IMR-90 (cell line): Measurements from ENCODE around the gene C1orf116. TPM values are rescaled to one million over a fixed set of nuclear protein-coding genes. Genes with fewer than 3 reads are reported as not detected.

Experiments used
- ATAC-seq: fragments of 200-7000 bp; cut with Tn5 transposase; 2 replicates; pipeline ENCODE4 v1.9.1; 2020; ENCODE audit warnings: low read depth, mild to moderate bottlenecking, moderate library complexity
- BruUV-seq: library from RNA; stranded (reverse); fragments of 400-500 nt; replicated peaks from 2 replicates; lab custom pipeline; 2021; lab: Mats Ljungman, UMichigan
- CTCF ChIA-PET: fragments of 300-600 bp; formaldehyde crosslinking; extraction: SDS; loops from one replicate; lab custom pipeline; 2021; ENCODE audit warnings: antibody characterized with exemption; lab: Yijun Ruan, JAX
- POLR2A ChIA-PET: fragments of 300-600 bp; sonication (Branson Sonifier 250); formaldehyde crosslinking; loops from one replicate; lab custom pipeline; 2022; ENCODE audit warnings: antibody characterized with exemption; ENCODE audit not compliant: unreplicated experiment; lab: Charles Lee
- DNase-seq: peaks from one replicate; pipeline ENCODE4 v3.0.0; 2013
- H2AFZ ChIP-seq: replicated peaks from 2 replicates; pipeline ENCODE3; 2013; ENCODE audit warnings: low read length, mild to moderate bottlenecking; ENCODE audit not compliant: poor library complexity
- H2AK5ac ChIP-seq: 2 replicates; pipeline ENCODE4 v1.6.1; 2013; ENCODE audit warnings: low read depth, low read length, inconsistent platforms
- H2AK9ac ChIP-seq: replicated peaks from 2 replicates; pipeline ENCODE3; 2013; ENCODE audit warnings: mild to moderate bottlenecking, low read depth, low read length, moderate library complexity; ENCODE audit not compliant: poor library complexity
- H2BK120ac ChIP-seq: 2 replicates; pipeline ENCODE4 v1.6.1; 2013; ENCODE audit warnings: low read depth, low read length, inconsistent platforms
- H2BK15ac ChIP-seq: 3 replicates; pipeline ENCODE4 v1.6.1; 2013; ENCODE audit warnings: low read depth, low read length, inconsistent platforms
- H2BK20ac ChIP-seq: 2 replicates; pipeline ENCODE4 v1.6.1; 2013; ENCODE audit warnings: low read depth, mild to moderate bottlenecking, inconsistent platforms, low read length, moderate library complexity
- H2BK5ac ChIP-seq: 2 replicates; pipeline ENCODE4 v1.6.1; 2013; ENCODE audit warnings: mild to moderate bottlenecking, low read depth, low read length, inconsistent platforms; ENCODE audit not compliant: poor library complexity, severe bottlenecking
- H3K14ac ChIP-seq: replicated peaks from 2 replicates; pipeline ENCODE4 v1.6.1; 2013; ENCODE audit warnings: low read depth, low read length, inconsistent platforms
- H3K18ac ChIP-seq: 2 replicates; pipeline ENCODE4 v1.6.1; 2013; ENCODE audit warnings: low read depth, low read length, control low read depth
- H3K23ac ChIP-seq: 2 replicates; pipeline ENCODE4 v1.6.1; 2013; ENCODE audit warnings: low read depth, low read length, inconsistent platforms
- H3K27ac ChIP-seq: 2 replicates; pipeline ENCODE4 v1.5.1; 2013; ENCODE audit warnings: mild to moderate bottlenecking, control low read depth, low read length; ENCODE audit not compliant: insufficient read depth
- H3K27me3 ChIP-seq: 2 replicates; pipeline ENCODE4 v1.6.1; 2013; ENCODE audit warnings: low read length; ENCODE audit not compliant: control insufficient read depth, insufficient read depth
- H3K36me3 ChIP-seq: 2 replicates; pipeline ENCODE4 v1.6.1; 2013; ENCODE audit warnings: low read length, mixed read lengths; ENCODE audit not compliant: control insufficient read depth, insufficient read depth
- H3K4ac ChIP-seq: 2 replicates; pipeline ENCODE4 v1.6.1; 2013; ENCODE audit warnings: low read depth, low read length, inconsistent platforms
- H3K4me1 ChIP-seq: 2 replicates; pipeline ENCODE4 v1.6.1; 2013; ENCODE audit warnings: low read length, mixed read lengths; ENCODE audit not compliant: control insufficient read depth, insufficient read depth
- H3K4me2 ChIP-seq: 2 replicates; pipeline ENCODE4 v1.6.1; 2013; ENCODE audit warnings: low read depth, mild to moderate bottlenecking, control low read depth, low read length, moderate library complexity
- H3K4me3 ChIP-seq: 2 replicates; pipeline ENCODE4 v1.5.1; 2013; ENCODE audit warnings: low read depth, mild to moderate bottlenecking, control low read depth, low read length, moderate library complexity; ENCODE audit not compliant: insufficient read depth
- H3K56ac ChIP-seq: 2 replicates; pipeline ENCODE4 v1.6.1; 2013; ENCODE audit warnings: low read length, inconsistent platforms; ENCODE audit not compliant: insufficient read depth; ENCODE audit errors: extremely low read depth
- H3K79me1 ChIP-seq, 2 experiments: 2 replicates each; pipeline ENCODE4 v1.6.1; 2013; ENCODE audit warnings: low read length in 2 of 2, inconsistent platforms in 1 of 2, low read depth in 1 of 2
- H3K9ac ChIP-seq: 2 replicates; pipeline ENCODE4 v1.6.1; 2013; ENCODE audit warnings: low read depth, low read length, control low read depth
- H3K9me1 ChIP-seq: 2 replicates; pipeline ENCODE4 v1.6.1; 2013; ENCODE audit warnings: low read length, inconsistent platforms; ENCODE audit not compliant: insufficient read depth
- H3K9me3 ChIP-seq: 2 replicates; pipeline ENCODE4 v1.6.1; 2013; ENCODE audit warnings: low read length; ENCODE audit not compliant: control insufficient read depth, insufficient read depth
- H4K20me1 ChIP-seq: 2 replicates; pipeline ENCODE4 v1.6.1; 2013; ENCODE audit warnings: low read length, inconsistent platforms; ENCODE audit not compliant: insufficient read depth
- H4K5ac ChIP-seq: 2 replicates; pipeline ENCODE4 v1.6.1; 2013; ENCODE audit warnings: mild to moderate bottlenecking, low read depth, low read length, control low read depth
- H4K8ac ChIP-seq, 2 experiments: 2 replicates each; pipeline ENCODE4 v1.6.1; 2013; ENCODE audit warnings: low read depth in 2 of 2, low read length in 2 of 2, control low read depth in 1 of 2, inconsistent platforms in 1 of 2
- H4K91ac ChIP-seq: 2 replicates; pipeline ENCODE4 v1.6.1; 2013; ENCODE audit warnings: low read depth, low read length, inconsistent platforms; ENCODE audit not compliant: insufficient read depth
- ELK1 ChIP-seq: fragments of 150-350 bp; IDR thresholded peaks from 2 replicates; pipeline ENCODE4 v1.6.1; 2016; ENCODE audit warnings: low read depth, mild to moderate bottlenecking, low read length, moderate library complexity, borderline replicate concordance
- FOS ChIP-seq: fragments of 150-350 bp; IDR thresholded peaks from 2 replicates; pipeline ENCODE4 v1.6.1; 2016; ENCODE audit warnings: low read depth, low read length
- MXI1 ChIP-seq: IDR thresholded peaks from 2 replicates; pipeline ENCODE4 v1.6.1; 2012; ENCODE audit warnings: low read depth, mild to moderate bottlenecking, low read length, moderate library complexity, borderline replicate concordance
- NFE2L2 ChIP-seq: fragments of 150-350 bp; IDR thresholded peaks from 2 replicates; pipeline ENCODE4 v1.6.1; 2016; ENCODE audit warnings: low read depth, mild to moderate bottlenecking, low read length
- RFX5 ChIP-seq: IDR thresholded peaks from 2 replicates; pipeline ENCODE4 v1.8.0; 2012; ENCODE audit warnings: low read depth, mild to moderate bottlenecking, low read length, moderate library complexity
- USF2 ChIP-seq: fragments of 150-350 bp; IDR thresholded peaks from 2 replicates; pipeline ENCODE4 v1.6.1; 2017; ENCODE audit warnings: mild to moderate bottlenecking, antibody characterized with exemption, low read length, low read depth
- WGBS, 2 experiments: methylation state at CpG; one replicate each; pipeline versions ENCODE4 v1.1.5 to v1.1.7; 2013; ENCODE audit warnings: missing lambda C conversion rate in 2 of 2; ENCODE audit not compliant: insufficient read length in 1 of 2; ENCODE audit errors: extremely low coverage in 2 of 2; 5-methylcytosine and 5-hydroxymethylcytosine counted together
- dilution Hi-C: fragments of 300-500 bp; cut with HindIII; formaldehyde crosslinking; loops from one replicate; pipeline ENCODE4 v1.14.3; 2018; ENCODE audit warnings: low sequenced_read_pairs; ENCODE audit not compliant: unreplicated experiment
- in situ Hi-C: fragments of 300-500 bp; cut with MboI; formaldehyde crosslinking; loops from 3 replicates; pipeline ENCODE4 v1.14.3; 2019; ENCODE audit warnings: low sequenced_read_pairs, inconsistent platforms, mixed read lengths
- intact Hi-C: fragments of 100-400 bp; cut with micrococcal nuclease; formaldehyde crosslinking; loops from 2 replicates; pipeline ENCODE4 v1.10.0; 2022
- polyA plus RNA-seq, 3 experiments: library from polyadenylated mRNA; depleted of rRNA; stranded (reverse); fragments of >200 nt; gene quantifications; 2 replicates each; pipeline ENCODE4 v1.2.3, GENCODE V29; 2012; ENCODE audit warnings: low replicate concordance in 1 of 3
- total RNA-seq: library from RNA; depleted of rRNA; stranded (reverse); fragments of >200 nt; gene quantifications from 2 replicates; pipeline ENCODE4 v1.2.3, GENCODE V29; 2012

The C1orf116 gene
- total and polyA plus RNA-seq, 2 of the 4 experiments (the other 2 are of a cell fraction), result under 0.01 to 0.03 TPM

GRCh38 chr1:206986402-206986801, 46.2 kb downstream of the C1orf116 start:
- dilution Hi-C loops, result no loop called here
- intact Hi-C loops, result loop anchor here (10.0 kb wide), 3 partner anchors 252 to 512 kb away; partner anchors contain the start of genes DYRK3 and IKBKE
- no peak overlapping the region for H2BK15ac ChIP-seq
- no peak overlapping the region for H3K4me2 ChIP-seq
- no peak overlapping the region for H3K56ac ChIP-seq
- no peaks in the 10 kb centered on the region for H3K36me3 ChIP-seq
- H2BK120ac ChIP-seq, result no peak overlapping the region
- no peak overlapping the region for H3K18ac ChIP-seq
- H4K20me1 ChIP-seq, result no peaks in the 10 kb centered on the region
- peaks cover 3% of the 10 kb centered on the region; the same call in 1 of the 2 replicates for H3K9me3 ChIP-seq
- no peaks in the 10 kb centered on the region for H3K4me1 ChIP-seq
- POLR2A ChIA-PET, result no interaction called here
- peaks cover 41% of the 10 kb centered on the region for H3K27me3 ChIP-seq
- no peak overlapping the region for H3K9ac ChIP-seq
- H3K23ac ChIP-seq, result no peak overlapping the region
- no peak overlapping the region for H3K4me3 ChIP-seq
- no peak overlapping the region for H2AK9ac ChIP-seq
- no peak overlapping the region for H2AK5ac ChIP-seq
- H4K8ac ChIP-seq, result no peak overlapping the region
- no peak overlapping the region for H3K27ac ChIP-seq
- no TSS peak for BruUV-seq
- no peak overlapping the region for H2AFZ ChIP-seq
- H4K5ac ChIP-seq, result no peak overlapping the region
- no peak overlapping the region for H4K91ac ChIP-seq
- whole genome bisulfite sequencing, 2 experiments, result no CpG with 5 or more reads among the region's 3 CpGs
- H3K9me1 ChIP-seq, result no peaks in the 10 kb centered on the region
- no peak overlapping the region for H3K4ac ChIP-seq
- H3K79me1 ChIP-seq, result no peaks in the 10 kb centered on the region
- H2BK5ac ChIP-seq, result no peak overlapping the region
- in situ Hi-C loops, result no loop called here
- CTCF ChIA-PET, result interaction anchor here (0.6 kb wide), 1 partner anchor 52 kb away, joined by 3 read pairs; no protein-coding TSS in a partner anchor
- no peak for ATAC-seq
- H2BK20ac ChIP-seq, result no peak overlapping the region
- no peak for TF ChIP-seq USF2
- TF ChIP-seq ELK1, result no peak
- no peak for TF ChIP-seq MXI1
- TF ChIP-seq FOS, result no peak
- TF ChIP-seq RFX5, result no peak
- TF ChIP-seq NFE2L2, result no peak
- H3K14ac ChIP-seq, result no peak overlapping the region
- no peak for DNase-seq
